Muscle layer of colon (tissue), 2 donors: ENCODE results near the gene BOC.

Experiments
- H3K27ac ChIP-seq: one replicate; pipeline ENCODE4 v1.7.0; 2013; ENCODE audit warnings: low read depth, mild to moderate bottlenecking, low read length, moderate library complexity
- H3K27me3 ChIP-seq, 2 donors: one replicate each; pipeline ENCODE4 v1.7.0; 2013; ENCODE audit warnings: low read length in 2 of 2, mild to moderate bottlenecking in 2 of 2; ENCODE audit not compliant: insufficient read depth in 2 of 2, control insufficient read depth in 1 of 2
- H3K36me3 ChIP-seq: one replicate; pipeline ENCODE4 v1.7.0; 2013; ENCODE audit warnings: mild to moderate bottlenecking, low read length; ENCODE audit not compliant: insufficient read depth
- H3K4me1 ChIP-seq: one replicate; pipeline ENCODE4 v1.7.0; 2013; ENCODE audit warnings: mild to moderate bottlenecking, low read length; ENCODE audit not compliant: insufficient read depth
- H3K4me3 ChIP-seq, 2 donors: one replicate each; pipeline ENCODE4 v1.7.0; 2013; ENCODE audit warnings: low read length in 2 of 2, low read depth in 1 of 2, mild to moderate bottlenecking in 1 of 2, moderate library complexity in 1 of 2
- H3K9ac ChIP-seq: one replicate; pipeline ENCODE4 v1.7.0; 2013; ENCODE audit warnings: low read length
- H3K9me3 ChIP-seq: one replicate; pipeline ENCODE4 v1.7.0; 2013; ENCODE audit warnings: mild to moderate bottlenecking, low read length
- donor health status: abdominal sarcoma.
- donor health status: Adenocarcinoma of cecum.

The BOC gene

GRCh38 chr3:113254171-113254947 is 43.0 kb downstream of the BOC start:
- Histone ChIP-seq H3K27me3 (no peaks in the 10 kb centered on the region), H3K4me3 (peak overlapping the region in 1 of 2 donors; percentile 1), H3K9ac (no peak overlapping the region), H3K36me3 (peaks cover 53% of the 10 kb centered on the region), H3K9me3 (no peaks in the 10 kb centered on the region), H3K4me1 (peaks cover 53% of the 10 kb centered on the region), H3K27ac (peak overlapping the region; percentile 78)

- Histone ChIP-seq H3K9ac (no peak overlapping the region), H3K36me3 (peaks cover 44% of the 10 kb centered on the region), H3K4me3 (no peak overlapping the region), H3K9me3 (no peaks in the 10 kb centered on the region), H3K27ac (peak overlapping the region; percentile 78), H3K27me3 (no peaks in the 10 kb centered on the region), H3K4me1 (peaks cover 60% of the 10 kb centered on the region)
Observed at GRCh38 chr3:113255100-113255853, 43.9 kb downstream of the BOC start.

GRCh38 chr3:113255854-113256615 is 44.7 kb downstream of the BOC start:
- Histone ChIP-seq H3K9ac (no peak overlapping the region), H3K27ac (no peak overlapping the region)

GRCh38 chr3:113258361-113258760 is 47.0 kb downstream of the BOC start:
- Histone ChIP-seq H3K4me3 (no peak overlapping the region), H3K9ac (no peak overlapping the region), H3K27ac (no peak overlapping the region), H3K36me3 (peaks cover 32% of the 10 kb centered on the region), H3K9me3 (no peaks in the 10 kb centered on the region), H3K4me1 (peaks cover 75% of the 10 kb centered on the region), H3K27me3 (no peaks in the 10 kb centered on the region)

More at GRCh38 chr3:113255854-113256615, 44.7 kb downstream of the BOC start:
- H3K27me3 ChIP-seq: no peaks in the 10 kb centered on the region
- H3K9me3 ChIP-seq: no peaks in the 10 kb centered on the region
- peaks cover 68% of the 10 kb centered on the region for H3K4me1 ChIP-seq
- no peak overlapping the region for H3K4me3 ChIP-seq
- peaks cover 36% of the 10 kb centered on the region for H3K36me3 ChIP-seq

- Histone ChIP-seq H3K27ac (no peak overlapping the region), H3K36me3 (peaks cover 40% of the 10 kb centered on the region), H3K9me3 (no peaks in the 10 kb centered on the region), H3K9ac (no peak overlapping the region), H3K27me3 (no peaks in the 10 kb centered on the region), H3K4me3 (no peak overlapping the region), H3K4me1 (peaks cover 75% of the 10 kb centered on the region)
Observed at GRCh38 chr3:113259196-113259595, 47.8 kb downstream of the BOC start.

- no peak overlapping the region for H3K4me3 ChIP-seq
- peak overlapping the region; percentile 53 for H3K27ac ChIP-seq
- H3K27me3 ChIP-seq: no peaks in the 10 kb centered on the region
- H3K9me3 ChIP-seq: no peaks in the 10 kb centered on the region
- H3K4me1 ChIP-seq: peaks cover 76% of the 10 kb centered on the region
- H3K9ac ChIP-seq: no peak overlapping the region
- H3K36me3 ChIP-seq: peaks cover 33% of the 10 kb centered on the region
Observed at GRCh38 chr3:113261063-113261625, 49.8 kb downstream of the BOC start.

- Histone ChIP-seq H3K9ac (no peak overlapping the region), H3K27me3 (no peaks in the 10 kb centered on the region), H3K9me3 (no peaks in the 10 kb centered on the region), H3K4me3 (no peak overlapping the region), H3K4me1 (peaks cover 76% of the 10 kb centered on the region), H3K27ac (peak overlapping the region; percentile 36), H3K36me3 (peaks cover 29% of the 10 kb centered on the region)
Observed at GRCh38 chr3:113261626-113262303, 50.4 kb downstream of the BOC start.

- Histone ChIP-seq H3K27me3 (no peaks in the 10 kb centered on the region), H3K9me3 (no peaks in the 10 kb centered on the region), H3K27ac (peak overlapping the region; percentile 28), H3K36me3 (peaks cover 27% of the 10 kb centered on the region), H3K4me3 (no peak overlapping the region), H3K9ac (no peak overlapping the region), H3K4me1 (peaks cover 76% of the 10 kb centered on the region)
Observed at GRCh38 chr3:113262304-113262665, 50.9 kb downstream of the BOC start.

- Histone ChIP-seq H3K4me1 (peaks cover 71% of the 10 kb centered on the region), H3K4me3 (peak overlapping the region in 1 of 2 donors; percentile 3), H3K27ac (peak overlapping the region; percentile 28), H3K9me3 (no peaks in the 10 kb centered on the region), H3K9ac (no peak overlapping the region), H3K36me3 (peaks cover 29% of the 10 kb centered on the region), H3K27me3 (no peaks in the 10 kb centered on the region)
Observed at GRCh38 chr3:113263020-113263419, 51.7 kb downstream of the BOC start.

GRCh38 chr3:113263778-113264177 is 52.4 kb downstream of the BOC start:
- H3K4me3 ChIP-seq: no peak overlapping the region
- no peak overlapping the region for H3K27ac ChIP-seq
- peaks cover 36% of the 10 kb centered on the region for H3K36me3 ChIP-seq
- peaks cover 65% of the 10 kb centered on the region for H3K4me1 ChIP-seq
- no peaks in the 10 kb centered on the region for H3K9me3 ChIP-seq
- no peaks in the 10 kb centered on the region for H3K27me3 ChIP-seq
- no peak overlapping the region for H3K9ac ChIP-seq
